Measurements from ENCODE around the gene FOXP1.
"Not testable (repeated sequence)": the region's sequence is repeated elsewhere in the genome, so short reads cannot be mapped to it uniquely, and the experiment has no call there.

The FOXP1 gene

GRCh38 chr3:71330505-71330904 is 253.0 kb downstream of the FOXP1 start:
- DNase-seq (ENCODE audit: low spot score): no peak

- DNase-seq (ENCODE audit: low spot score): no peak
Observed at GRCh38 chr3:71329817-71330216, 253.7 kb downstream of the FOXP1 start.

GRCh38 chr3:71328926-71329325 is 254.6 kb downstream of the FOXP1 start:
- DNase-seq (ENCODE audit: low spot score): no peak

DNA sequence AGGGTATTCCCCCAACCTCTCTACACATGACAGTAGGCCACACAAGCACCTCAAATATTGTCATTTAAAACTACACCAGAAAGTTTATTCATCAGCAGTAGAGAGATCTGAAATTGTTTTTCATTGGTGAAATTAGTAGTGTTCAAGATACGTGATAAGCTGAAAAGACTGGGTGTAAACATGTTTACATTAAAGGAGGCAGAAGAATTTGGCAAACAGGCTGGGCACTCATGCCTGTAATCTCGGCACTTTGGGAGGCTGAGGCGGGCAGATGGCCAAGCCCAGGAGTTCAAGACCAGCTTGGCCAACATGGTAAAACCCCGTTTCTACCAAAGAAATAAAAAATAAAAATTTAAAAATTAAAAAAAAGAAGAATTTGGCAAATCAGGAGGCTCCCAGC is 255.6 kb downstream of the FOXP1 start:
- no peak for DNase-seq (ENCODE audit: low spot score)

DNA sequence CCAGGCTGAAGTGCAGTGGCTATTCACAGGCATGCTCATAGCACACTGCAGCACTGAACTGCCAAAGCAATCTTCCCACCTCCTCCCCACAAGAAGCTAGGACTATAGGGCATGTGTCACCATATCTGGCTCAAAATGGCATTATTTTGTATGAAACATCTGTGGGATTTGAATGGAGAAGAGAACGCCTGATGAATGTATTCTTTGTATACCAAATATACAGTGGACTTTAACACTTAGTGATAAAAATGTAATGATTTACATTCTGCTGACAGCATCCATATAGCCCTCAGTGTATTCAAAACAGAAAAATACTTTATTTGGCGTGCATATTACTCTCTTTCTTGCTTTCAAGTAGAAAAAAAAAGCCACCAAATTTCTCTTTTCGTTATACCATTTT is 257.8 kb downstream of the FOXP1 start:
- DNase-seq (ENCODE audit: low spot score): no peak

GRCh38 chr3:71324224-71324623 is 259.3 kb downstream of the FOXP1 start:
- DNase-seq (ENCODE audit: low spot score): not testable (repeated sequence)

DNA sequence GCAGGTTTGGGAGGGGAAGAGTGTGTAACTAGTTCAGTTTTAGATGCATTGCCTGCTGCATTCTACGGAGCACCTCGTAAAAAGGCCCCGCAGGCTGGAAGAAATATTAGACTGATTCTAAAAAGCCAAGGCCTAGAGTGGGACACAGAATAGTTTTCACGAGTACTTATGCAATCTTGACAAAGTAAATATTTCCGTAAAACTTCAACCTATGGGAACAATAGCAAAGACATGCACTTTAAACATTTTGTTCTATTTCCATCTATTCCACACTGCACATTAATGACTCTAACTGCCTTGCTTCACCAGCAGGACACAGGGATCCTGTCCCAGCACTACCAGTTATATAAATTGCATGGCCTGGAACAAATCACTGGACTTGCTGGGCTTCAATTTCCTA is 260.0 kb downstream of the FOXP1 start:
- no peak for DNase-seq (ENCODE audit: low spot score)

DNA sequence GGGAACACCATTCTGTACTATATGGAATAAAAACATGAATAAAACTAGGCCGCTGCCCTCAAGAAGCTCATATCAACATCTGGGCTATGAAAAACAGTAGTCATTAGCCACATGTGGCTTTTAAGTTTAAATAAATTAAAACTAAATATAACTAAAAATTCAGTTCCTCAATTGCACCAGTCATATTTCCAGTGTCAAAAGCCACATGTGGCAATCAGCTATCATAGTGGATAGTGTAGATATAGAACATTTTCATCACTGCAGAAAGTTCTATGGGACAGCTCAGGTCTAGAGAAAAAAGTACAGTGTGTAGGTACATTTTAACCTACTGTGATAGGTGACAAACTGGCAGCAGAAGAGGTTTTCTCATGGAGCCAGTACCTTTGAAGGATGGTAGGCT is 261.4 kb downstream of the FOXP1 start:
- DNase-seq (ENCODE audit: low spot score): no peak

GRCh38 chr3:71319771-71320170 is 263.8 kb downstream of the FOXP1 start:
- no peak for DNase-seq (ENCODE audit: low spot score)

- no peak for DNase-seq (ENCODE audit: low spot score)
Observed at GRCh38 chr3:71318458-71318827, 265.1 kb downstream of the FOXP1 start.

GRCh38 chr3:71317749-71318457 is 265.6 kb downstream of the FOXP1 start:
- DNase-seq (ENCODE audit: low spot score): no peak

GRCh38 chr3:71317140-71317539 is 266.4 kb downstream of the FOXP1 start:
- no peak for DNase-seq (ENCODE audit: low spot score)

- no peak for DNase-seq (ENCODE audit: low spot score)
Observed at GRCh38 chr3:71316066-71316777, 267.3 kb downstream of the FOXP1 start.

- DNase-seq (ENCODE audit: low spot score): no peak
Observed at GRCh38 chr3:71315431-71315830, 268.1 kb downstream of the FOXP1 start.

DNA sequence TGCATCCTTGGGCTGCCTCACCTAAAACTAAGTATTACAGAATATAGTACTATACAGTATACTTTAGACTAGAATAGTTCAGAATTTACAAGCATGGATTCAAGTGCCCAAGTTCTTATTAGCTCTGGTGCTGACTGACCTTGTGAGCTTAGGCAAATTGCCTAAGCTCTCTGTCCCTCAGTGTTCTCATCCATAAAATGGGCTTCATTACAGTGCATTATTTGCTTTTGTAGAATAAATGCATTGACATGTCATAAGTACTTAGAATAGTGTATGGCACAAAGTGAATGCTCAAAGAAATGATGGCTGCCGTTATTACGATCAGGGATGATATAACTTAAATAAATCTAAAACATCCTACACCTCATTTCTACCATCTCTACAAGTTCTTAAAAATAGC is 269.7 kb downstream of the FOXP1 start:
- no peak for DNase-seq (ENCODE audit: low spot score)

GRCh38 chr3:71312461-71312860 is 271.1 kb downstream of the FOXP1 start:
- no peak for DNase-seq (ENCODE audit: low spot score)

- DNase-seq (ENCODE audit: low spot score): no peak
Observed at GRCh38 chr3:71311661-71312046, 271.9 kb downstream of the FOXP1 start.

GRCh38 chr3:71310980-71311660 is 272.4 kb downstream of the FOXP1 start:
- DNase-seq (ENCODE audit: low spot score): no peak

GRCh38 chr3:71310359-71310979 is 273.1 kb downstream of the FOXP1 start:
- DNase-seq (ENCODE audit: low spot score): no peak

GRCh38 chr3:71309886-71310285 is 273.6 kb downstream of the FOXP1 start:
- DNase-seq (ENCODE audit: low spot score): no peak

DNA sequence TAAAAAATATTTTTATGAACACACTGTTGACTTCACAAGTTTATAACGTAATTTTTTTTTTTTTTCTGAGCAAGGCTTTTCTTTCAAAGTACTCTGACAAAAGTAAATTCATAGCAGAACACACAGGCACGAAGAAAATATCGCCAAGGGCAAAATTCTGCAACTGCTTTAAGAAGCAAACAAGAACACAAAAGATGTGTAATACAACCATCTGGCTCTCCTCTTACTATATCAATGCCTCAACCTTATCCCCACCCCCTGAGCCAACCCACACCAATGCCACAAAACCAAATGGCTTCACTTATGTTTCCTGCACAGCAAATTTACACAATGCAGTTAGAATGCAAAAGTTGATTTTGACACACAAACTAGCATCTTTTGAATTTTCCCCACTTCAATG is 274.2 kb downstream of the FOXP1 start:
- peak; percentile 29 for DNase-seq (ENCODE audit: low spot score)

DNA sequence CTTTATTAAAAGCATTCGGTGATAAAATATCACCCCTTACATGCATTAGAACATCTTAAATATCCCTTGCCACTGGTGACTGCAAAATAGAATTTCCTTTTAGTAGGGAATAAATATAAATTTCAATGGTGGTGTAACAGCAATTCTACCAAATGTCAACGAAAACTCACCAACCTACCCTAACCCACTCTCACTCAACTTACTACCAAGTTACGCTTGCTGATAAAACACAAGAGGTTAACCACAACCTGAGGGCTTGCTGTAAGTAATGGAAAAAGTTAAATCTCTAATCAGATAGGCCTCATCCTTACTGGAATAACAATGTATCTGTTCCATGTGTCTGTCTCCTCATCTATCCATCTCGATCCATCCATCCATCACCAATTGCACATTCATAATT is 274.7 kb downstream of the FOXP1 start:
- DNase-seq (ENCODE audit: low spot score): no peak

Data from CD4-positive, alpha-beta T cell treated with Interleukin-15 for 4 hours (primary cell).